Measurements from ENCODE around the gene PTAR1.

The PTAR1 gene

GRCh38 chr9:69673311-69673640 lies 86.5 kb downstream of the PTAR1 start:
- no peak for DNase-seq

GRCh38 chr9:69672596-69673310 lies 87.1 kb downstream of the PTAR1 start:
- DNase-seq: peak; percentile 66

- peak; percentile 60 for DNase-seq
These were observed 87.8 kb downstream of the PTAR1 start, which contains the start of gene APBA1 for GRCh38 chr9:69671879-69672595. TSS of gene APBA1 (minus strand) at chr9:69672371.

- no peak for DNase-seq
These were observed 88.4 kb downstream of the PTAR1 start for GRCh38 chr9:69671311-69671878.

- no peak for DNase-seq
These were observed 92.5 kb downstream of the PTAR1 start for GRCh38 chr9:69667306-69667705.

- no peak for DNase-seq
These were observed 99.5 kb downstream of the PTAR1 start for GRCh38 chr9:69660304-69660703.

Measured in NCI-H774 (cell line).